HG03354 (cell line): ENCODE data around the gene NUDT14.

Experiments used
- ATAC-seq: cut with Tn5 transposase; IDR thresholded peaks from one replicate; pipeline ENCODE4 v1.9.1; 2021; ENCODE audit warnings: mild to moderate bottlenecking; ENCODE audit not compliant: unreplicated experiment, poor library complexity, severe bottlenecking

The NUDT14 gene

GRCh38 chr14:105200641-105201040 is 19.5 kb upstream of the NUDT14 start:
- no peak for ATAC-seq

- no peak for ATAC-seq
These were observed 19.0 kb upstream of the NUDT14 start for GRCh38 chr14:105200074-105200473.

DNA sequence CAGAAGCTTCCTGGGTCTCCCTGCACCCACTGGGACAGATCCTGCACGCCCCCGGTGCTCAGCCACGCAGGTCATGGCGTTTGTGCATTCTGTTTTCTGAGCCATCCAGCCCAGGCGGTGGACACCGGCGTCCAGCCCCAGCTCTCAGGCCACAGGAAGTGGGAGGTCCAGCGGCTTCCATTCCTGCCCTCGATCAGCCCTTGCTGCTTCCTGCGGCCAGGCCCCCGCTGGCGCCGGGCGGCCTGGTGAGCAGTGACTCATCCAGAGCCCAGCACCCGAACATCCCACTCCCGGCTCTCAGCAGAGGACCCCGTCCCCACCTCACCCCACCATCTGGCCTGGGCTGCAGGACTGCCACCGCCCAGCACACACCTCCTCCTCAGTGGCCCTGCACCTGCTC is 18.0 kb upstream of the NUDT14 start:
- no peak for ATAC-seq

- ATAC-seq: no peak
These were observed 17.5 kb upstream of the NUDT14 start for GRCh38 chr14:105198588-105198987.

DNA sequence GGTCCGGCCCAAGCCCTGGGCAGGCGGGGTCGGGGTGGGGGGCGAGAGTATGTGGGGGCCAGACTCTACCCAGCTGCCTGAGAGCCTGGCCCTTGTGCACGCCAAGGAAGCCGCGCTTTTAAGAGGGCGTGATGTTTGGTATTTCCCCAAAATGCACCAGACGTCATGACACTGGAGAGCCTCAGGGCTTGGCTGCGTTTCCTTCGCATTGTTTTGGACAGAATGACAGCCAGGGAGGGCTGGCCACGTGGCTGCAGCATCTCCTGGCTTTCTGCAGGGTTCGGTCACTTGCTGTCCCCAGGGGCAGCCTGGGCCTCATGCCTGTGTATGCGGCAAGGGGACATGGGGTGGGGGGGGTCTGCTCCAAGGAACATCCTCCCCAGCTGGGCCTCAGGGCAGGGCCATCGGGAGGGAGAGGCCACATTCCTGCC is 16.1 kb upstream of the NUDT14 start:
- ATAC-seq: no peak

DNA sequence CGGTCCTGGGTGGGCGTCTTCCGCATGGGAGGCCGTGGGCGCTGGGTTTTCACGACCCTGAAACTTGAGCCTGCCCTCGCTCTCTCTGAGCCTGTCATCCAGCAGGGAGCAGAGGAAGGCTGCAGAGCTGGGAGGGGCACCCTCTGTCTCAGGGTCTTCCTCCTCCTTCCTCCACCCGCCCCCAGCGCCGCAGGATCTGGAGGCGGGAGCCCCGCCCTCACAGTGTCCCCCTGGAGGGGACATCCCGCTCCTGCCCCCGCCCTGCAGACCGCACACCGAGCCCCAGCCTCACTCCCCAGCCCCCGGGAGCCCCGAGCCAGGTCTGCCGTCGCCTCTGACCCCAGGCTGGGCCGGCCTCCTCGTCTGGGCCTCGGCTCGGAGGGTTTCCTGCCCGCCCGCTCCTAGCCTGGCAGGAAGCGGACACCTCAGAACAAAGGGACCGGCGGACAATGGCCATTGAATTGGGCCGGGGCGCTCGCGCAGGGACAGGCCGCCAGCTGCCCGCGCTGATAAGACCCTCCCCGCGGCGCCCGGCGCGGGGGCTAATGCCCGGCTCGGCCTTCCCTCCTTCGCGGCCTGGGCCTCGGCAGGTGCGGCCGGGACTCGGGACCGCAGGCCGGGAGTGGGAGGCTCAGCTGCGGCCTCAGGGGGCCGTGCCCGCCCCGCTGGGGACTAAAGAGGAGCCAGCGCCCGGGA is 15.3 kb upstream of the NUDT14 start:
- ATAC-seq: no peak

- ATAC-seq: no peak
These were observed 14.6 kb upstream of the NUDT14 start for GRCh38 chr14:105195522-105196264.

DNA sequence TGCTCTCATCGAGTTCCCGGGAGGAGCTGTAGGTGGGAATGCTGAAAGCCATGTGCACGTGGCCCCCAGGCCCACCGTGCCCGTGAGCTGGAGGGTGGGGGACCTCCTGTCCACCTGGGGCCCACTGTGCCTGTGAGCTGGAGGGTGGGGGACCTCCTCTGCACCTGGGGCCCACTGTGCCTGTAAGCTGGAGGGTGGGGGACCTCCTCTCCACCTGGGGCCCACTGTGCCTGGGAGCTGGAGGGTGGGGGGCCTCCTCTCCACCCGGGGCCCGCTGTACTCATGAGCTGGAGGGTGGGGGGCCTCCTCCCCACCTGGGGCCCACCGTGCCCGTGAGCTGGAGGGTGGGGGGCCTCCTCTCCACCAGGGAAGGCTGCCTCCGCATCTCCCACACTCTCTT is 13.9 kb upstream of the NUDT14 start:
- ATAC-seq: no peak

GRCh38 chr14:105193916-105194782 is 13.0 kb upstream of the NUDT14 start:
- ATAC-seq: no peak

DNA sequence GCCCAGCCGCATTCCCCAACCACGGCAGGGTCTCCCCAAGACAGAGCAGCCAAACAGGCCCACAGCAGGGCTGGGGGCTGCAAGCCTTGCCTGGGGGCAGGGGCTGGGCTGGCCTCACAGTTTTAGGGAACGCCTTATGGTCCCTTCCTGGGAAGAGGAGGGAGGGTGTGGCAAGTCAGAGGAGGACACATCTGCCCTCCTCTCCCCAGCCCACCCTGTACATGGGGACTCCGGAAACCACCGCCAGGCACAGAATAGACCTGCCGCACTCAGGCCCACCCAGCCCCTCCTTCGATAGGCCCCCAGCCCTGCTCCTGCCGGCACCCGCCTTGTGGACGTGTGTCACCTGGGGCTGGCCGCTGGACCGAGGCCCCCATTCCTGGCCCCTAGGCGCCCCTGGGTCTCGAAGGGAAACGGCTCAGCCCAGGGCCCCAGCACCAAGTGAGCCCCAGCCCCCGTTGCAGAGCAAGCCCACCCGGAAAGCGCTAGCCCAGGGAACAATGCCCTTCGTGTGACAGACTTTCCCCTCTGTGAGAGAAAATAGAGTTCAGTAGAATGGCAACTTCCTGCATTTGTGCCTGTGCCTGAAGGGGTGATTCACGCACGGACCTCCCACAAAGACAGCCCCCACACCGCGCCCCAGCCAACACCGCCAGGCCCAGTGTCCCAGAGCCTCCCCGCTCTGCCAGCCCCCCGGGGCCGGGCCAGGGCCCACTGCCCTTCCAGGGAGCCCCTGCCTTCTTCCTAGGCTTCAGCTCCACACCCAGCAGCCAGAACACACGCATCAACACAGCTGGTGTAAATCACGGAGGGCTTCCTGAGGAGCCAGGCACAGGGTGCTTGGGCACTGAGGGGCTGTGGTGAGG is 12.0 kb upstream of the NUDT14 start:
- no peak for ATAC-seq

GRCh38 chr14:105187935-105188524 is 6.9 kb upstream of the NUDT14 start:
- no peak for ATAC-seq

- ATAC-seq: no peak
These were observed 6.0 kb upstream of the NUDT14 start for GRCh38 chr14:105187116-105187515.

GRCh38 chr14:105185973-105186372 is 4.9 kb upstream of the NUDT14 start:
- ATAC-seq: no peak

GRCh38 chr14:105185001-105185400 is 3.9 kb upstream of the NUDT14 start:
- ATAC-seq: no peak

GRCh38 chr14:105184461-105184860 is 3.3 kb upstream of the NUDT14 start:
- ATAC-seq: no peak

GRCh38 chr14:105182296-105183020 is 1.3 kb upstream of the NUDT14 start:
- no peak for ATAC-seq

- ATAC-seq: no peak
These were observed 610 bp upstream of the NUDT14 start for GRCh38 chr14:105181549-105182295.

DNA sequence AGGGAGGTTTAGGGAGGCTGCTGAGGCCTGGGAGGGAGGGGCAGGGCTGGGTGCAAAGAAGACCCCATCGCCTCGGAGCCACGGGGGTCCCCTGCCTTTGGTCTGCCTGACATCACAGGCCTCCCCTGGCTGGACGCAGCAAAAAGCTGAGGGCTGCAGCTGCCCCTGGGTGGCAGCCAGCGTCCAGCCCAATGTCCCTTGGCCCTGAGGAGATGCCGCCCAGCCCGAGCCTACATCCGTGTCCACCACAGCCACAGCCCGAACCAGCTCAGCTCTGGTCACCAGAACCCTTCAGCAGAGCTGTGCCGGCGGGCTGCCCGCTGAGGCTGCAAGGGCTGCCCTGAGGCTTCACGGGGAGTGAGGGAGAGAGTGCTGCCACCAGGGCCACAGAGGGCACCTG is 1.9 kb downstream of the NUDT14 start:
- ATAC-seq: no peak
